Right lobe of liver (tissue), 4 donors: Measurements from ENCODE around the gene AMIGO3.

ENCODE experiments used
- CTCF ChIP-seq, 4 donors: fragments of 200-600 bp in 3 of 4; fragments of 450-650 bp in 1 of 4; IDR thresholded peaks; one replicate each; pipeline versions ENCODE4 v1.5.1 to v1.8.0; 2016 to 2022; ENCODE audit warnings: antibody characterized with exemption in 4 of 4, mild to moderate bottlenecking in 2 of 4
- POLR2A ChIP-seq: fragments of 450-650 bp; IDR thresholded peaks from one replicate; pipeline ENCODE4 v1.6.1; 2017; ENCODE audit warnings: antibody characterized with exemption, mild to moderate bottlenecking
- donor health status: DM: no; HTN: no; CAD: no.
- donor health status: DM: no; HTN: no; CAD: no.
- donor health status: DM: no; HTN: yes; CAD: no.

- TF ChIP-seq POLR2A (no peak), CTCF (IDR thresholded peaks at IDR 0.05) (no peak)
Observed at GRCh38 chr3:49703956-49704355, 15.5 kb downstream of the AMIGO3 start.
